ENCODE results near the gene EIF4EBP2. TPM values are rescaled to one million over a fixed set of nuclear protein-coding genes. Genes with fewer than 3 reads are reported as not detected.
A peak's percentile ranks its signal among the peaks of the same experiment; 100 is the strongest.

EIF4EBP2 gene
- polyA plus RNA-seq, 1 donor from 2014 or later = 39.6 TPM

DNA sequence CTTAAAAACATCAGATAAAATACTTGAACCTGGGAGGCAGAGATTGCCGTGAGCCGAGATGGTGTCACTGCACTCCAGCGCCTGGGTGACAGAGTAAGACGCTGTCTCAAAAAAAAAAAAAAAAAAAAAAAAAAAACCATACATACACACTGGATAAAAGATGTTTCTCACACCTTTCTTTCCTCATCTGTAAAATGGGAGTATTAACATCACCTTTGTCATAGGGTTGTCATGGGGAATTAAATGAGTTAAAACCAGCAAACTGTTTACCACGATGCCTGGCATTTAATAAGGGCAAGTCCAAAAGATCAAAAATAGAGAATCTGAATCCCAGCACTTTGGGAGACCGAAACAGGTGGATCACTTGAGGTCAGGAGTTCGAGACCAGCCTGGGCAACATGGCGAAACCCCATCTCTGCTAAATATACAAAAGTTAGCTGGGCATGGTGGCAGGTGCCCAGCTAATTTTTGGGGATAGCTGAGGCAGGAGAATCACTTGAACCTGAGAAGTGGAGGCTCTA, 34.4 kb upstream of the EIF4EBP2 start:
- H3K36me3 Mint-ChIP-seq = peaks cover 3% of the 10 kb centered on the region
- no peak overlapping the region for H3K27ac Mint-ChIP-seq
- H3K4me3 Mint-ChIP-seq = no peak overlapping the region
- H3K4me1 Mint-ChIP-seq = peaks cover 0 to 2% (median 2%) of the 10 kb centered on the region in 3 donors
- peaks cover 2% of the 10 kb centered on the region for H3K27me3 Mint-ChIP-seq
- H3K9me3 Mint-ChIP-seq = no peaks in the 10 kb centered on the region

DNA sequence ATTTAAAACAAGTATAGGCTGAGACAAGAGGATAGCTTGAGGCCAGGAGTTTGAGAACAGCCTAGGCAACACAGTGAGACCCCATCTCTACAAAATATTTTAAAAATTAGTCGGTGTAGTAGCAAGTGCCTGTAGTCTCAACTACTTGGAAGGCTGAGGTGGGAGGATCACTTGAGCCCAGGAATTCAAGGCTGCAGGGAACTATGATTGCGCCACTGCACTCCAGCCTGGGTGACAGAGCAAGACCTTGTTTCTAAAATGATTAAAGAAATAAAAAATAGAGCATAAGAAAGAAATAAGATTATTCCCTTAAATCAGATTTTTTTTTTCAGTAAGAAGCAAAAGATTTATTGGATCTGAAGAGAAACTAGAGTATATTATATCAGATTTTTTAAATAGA, 33.2 kb upstream of the EIF4EBP2 start:
- Mint-ChIP-seq H3K27me3 (no peaks in the 10 kb centered on the region), H3K4me3 (no peak overlapping the region)

GRCh38 chr10:70371846-70372245, 32.1 kb upstream of the EIF4EBP2 start:
- H3K9me3 Mint-ChIP-seq = no peaks in the 10 kb centered on the region
- H3K27me3 Mint-ChIP-seq = no peaks in the 10 kb centered on the region
- H3K27ac Mint-ChIP-seq = peak overlapping the region in 1 of 3 donors; percentile 50
- H3K4me1 Mint-ChIP-seq = peaks cover 0 to 2% (median 0%) of the 10 kb centered on the region in 3 donors
- H3K4me3 Mint-ChIP-seq = no peak overlapping the region
- H3K36me3 Mint-ChIP-seq = no peaks in the 10 kb centered on the region

More for the DNA sequence above, 33.2 kb upstream of the EIF4EBP2 start:
- Mint-ChIP-seq H3K36me3 (no peaks in the 10 kb centered on the region), H3K9me3 (no peaks in the 10 kb centered on the region), H3K27ac (no peak overlapping the region), H3K4me1 (no peaks in the 10 kb centered on the region)

DNA sequence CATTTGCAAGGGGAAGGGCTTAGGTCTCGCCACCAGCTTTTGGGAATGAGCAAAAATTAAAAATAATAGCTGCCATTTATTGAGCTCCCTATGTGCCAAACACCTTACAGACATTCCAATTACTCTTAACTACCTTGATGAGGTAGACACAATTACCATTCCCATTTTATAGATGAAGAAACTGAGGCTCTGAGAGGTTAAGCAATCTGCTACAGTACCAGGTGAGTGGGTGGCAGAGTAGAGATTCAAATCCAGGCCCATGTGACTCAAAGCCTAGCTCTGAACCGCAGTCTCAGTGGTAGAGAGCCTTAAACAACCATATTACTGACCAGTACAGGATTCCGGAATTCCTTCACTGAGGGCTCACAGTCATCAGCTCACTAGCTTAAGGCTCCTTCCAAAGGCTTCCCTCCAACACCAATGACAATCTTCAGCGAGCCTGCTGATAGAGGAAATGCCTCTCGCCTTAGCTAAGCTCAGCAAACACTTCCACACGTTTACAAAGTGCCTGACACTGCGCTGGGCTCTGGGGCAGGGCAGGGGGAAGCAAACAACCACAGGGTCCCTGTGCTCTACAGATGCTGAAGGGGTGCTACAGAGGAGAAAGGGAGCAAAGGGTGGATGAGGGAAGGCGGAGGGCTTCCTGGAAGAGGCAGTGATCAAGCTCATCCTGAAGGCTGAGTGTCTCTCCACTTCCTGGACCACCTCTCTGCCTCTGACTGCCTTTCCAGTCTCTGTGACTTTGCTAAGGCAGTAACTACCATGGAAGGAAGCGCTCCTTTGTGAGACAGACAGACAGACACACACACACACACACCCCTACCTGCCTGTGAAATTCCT, 28.9 kb upstream of the EIF4EBP2 start:
- peaks cover 2% of the 10 kb centered on the region for H3K27me3 Mint-ChIP-seq
- no peaks in the 10 kb centered on the region for H3K36me3 Mint-ChIP-seq
- H3K9me3 Mint-ChIP-seq = peaks cover 0 to 6% (median 4%) of the 10 kb centered on the region in 3 donors
- peaks cover 0 to 2% (median 0%) of the 10 kb centered on the region in 3 donors for H3K4me1 Mint-ChIP-seq
- peak overlapping the region in 1 of 4 donors; percentile 26 for H3K4me3 Mint-ChIP-seq
- no peak overlapping the region for H3K27ac Mint-ChIP-seq

DNA sequence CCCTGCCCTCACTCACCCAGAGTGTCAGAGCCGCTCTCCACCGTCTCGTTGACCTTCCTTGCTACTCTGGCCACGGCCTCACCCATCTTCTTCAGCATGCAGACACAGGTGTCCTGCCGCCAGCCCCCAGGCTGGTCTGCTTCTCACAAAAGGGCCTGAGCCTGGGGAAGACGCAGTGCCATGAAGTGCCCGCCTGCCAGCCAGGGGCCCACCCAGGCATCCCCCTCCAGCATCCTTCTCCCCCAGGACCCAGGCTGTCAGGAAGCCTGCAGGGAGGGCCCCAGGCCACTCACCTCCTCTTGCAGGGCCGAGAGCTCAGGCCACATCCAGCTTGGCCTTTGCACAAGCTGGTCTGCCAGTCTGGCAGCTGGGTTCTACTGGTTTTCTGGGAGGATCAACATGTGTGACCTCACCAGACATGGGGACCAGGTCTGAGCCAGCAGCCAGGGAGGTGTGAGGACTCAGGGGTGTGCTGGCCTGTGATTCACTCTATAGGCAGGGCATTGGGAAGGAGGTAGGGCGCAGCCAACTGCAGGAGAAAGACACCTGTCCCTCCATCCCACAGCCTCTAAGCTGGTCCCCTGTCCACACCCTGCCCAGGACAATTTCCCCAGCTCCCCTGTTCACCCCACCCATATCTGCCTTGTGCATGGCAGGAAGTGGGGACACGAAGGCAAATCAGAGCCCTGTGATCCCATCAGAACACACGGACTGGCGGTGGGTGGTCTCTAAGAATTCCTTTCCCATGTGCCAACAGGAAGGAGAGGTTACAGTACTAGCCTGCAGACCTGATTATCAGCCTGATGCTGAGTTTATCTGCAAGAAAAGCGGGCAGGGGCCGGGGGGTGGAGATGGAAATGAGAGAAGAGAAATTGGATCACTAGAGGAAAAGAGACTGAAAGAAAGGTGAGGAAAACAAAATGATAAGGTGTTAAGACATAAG, 27.2 kb upstream of the EIF4EBP2 start:
- no peak overlapping the region for H3K27ac Mint-ChIP-seq
- H3K36me3 Mint-ChIP-seq = no peaks in the 10 kb centered on the region
- H3K4me3 Mint-ChIP-seq = no peak overlapping the region
- peaks cover 2% of the 10 kb centered on the region for H3K27me3 Mint-ChIP-seq
- peaks cover 0 to 4% (median 2%) of the 10 kb centered on the region in 3 donors for H3K4me1 Mint-ChIP-seq
- peaks cover 0 to 6% (median 4%) of the 10 kb centered on the region in 3 donors for H3K9me3 Mint-ChIP-seq

DNA sequence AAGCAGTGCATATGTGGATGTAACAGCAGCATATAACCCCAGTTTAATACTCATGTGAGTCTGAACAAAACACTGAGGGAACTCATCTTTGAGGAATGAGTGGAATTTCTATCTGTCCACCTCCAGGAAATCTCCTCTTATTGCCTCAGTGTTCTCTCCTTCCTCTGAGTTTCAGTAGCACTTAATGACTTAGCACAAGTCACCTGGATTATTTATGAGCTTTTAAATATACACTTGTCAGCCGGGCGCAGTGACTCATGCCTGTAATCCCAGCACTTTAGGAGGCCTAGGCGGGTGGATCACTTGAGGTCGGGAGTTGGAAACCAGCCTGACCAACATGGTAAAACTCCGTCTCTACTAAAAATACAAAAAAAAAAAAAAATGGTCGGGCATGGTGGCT, 25.8 kb upstream of the EIF4EBP2 start:
- H3K27ac Mint-ChIP-seq = peak overlapping the region in 1 of 3 donors; percentile 17
- no peak overlapping the region for H3K4me3 Mint-ChIP-seq
- peaks cover 0 to 4% (median 2%) of the 10 kb centered on the region in 3 donors for H3K4me1 Mint-ChIP-seq
- H3K36me3 Mint-ChIP-seq = no peaks in the 10 kb centered on the region
- peaks cover 0 to 6% (median 4%) of the 10 kb centered on the region in 3 donors for H3K9me3 Mint-ChIP-seq
- peaks cover 2% of the 10 kb centered on the region for H3K27me3 Mint-ChIP-seq

- peak overlapping the region in 2 of 4 donors; percentile 38 to 41 for H3K4me3 Mint-ChIP-seq
Measured at GRCh38 chr10:70379581-70380176, 24.3 kb upstream of the EIF4EBP2 start.

DNA sequence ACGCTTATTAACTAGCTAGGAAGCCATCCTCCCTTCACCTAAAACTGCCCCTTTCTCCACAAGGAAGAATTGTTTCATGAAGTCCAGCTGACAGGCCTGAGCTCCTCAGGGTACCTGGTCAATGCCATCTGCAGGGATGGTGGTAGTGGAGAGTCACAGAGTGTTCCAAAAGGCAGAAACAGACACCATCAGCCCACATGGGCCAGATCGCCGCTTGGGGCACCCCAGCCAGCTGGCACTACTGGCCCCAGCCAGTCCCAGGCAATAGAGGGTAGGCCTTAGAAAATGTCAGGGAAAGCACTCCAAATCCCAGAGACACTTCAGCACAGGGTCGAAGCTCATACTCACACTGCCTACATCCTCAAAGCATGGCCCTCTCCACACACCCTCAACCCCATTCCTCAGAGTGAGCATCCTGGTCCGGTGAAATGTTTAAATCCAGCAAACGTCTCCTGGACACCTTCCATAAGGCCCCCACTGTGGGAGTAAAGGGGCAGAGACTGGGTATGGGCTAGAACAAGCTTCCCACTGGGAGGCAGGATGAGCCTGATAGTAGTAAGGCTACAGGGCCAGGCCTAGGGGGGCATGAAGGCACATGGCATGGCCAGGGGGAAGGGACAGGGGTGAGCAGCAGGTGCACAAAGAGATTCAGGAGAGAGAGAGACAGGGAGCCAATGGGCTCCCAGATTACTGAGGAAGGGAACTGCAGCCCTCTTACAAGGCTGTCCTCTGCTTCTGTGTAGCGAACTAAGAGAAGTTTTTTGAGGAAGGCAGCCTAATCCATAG, 23.4 kb upstream of the EIF4EBP2 start:
- Mint-ChIP-seq H3K36me3 (no peaks in the 10 kb centered on the region), H3K27ac (no peak overlapping the region), H3K9me3 (peaks cover 0 to 6% (median 4%) of the 10 kb centered on the region in 3 donors), H3K4me1 (peaks cover 0 to 4% (median 2%) of the 10 kb centered on the region in 3 donors), H3K27me3 (peaks cover 2% of the 10 kb centered on the region), H3K4me3 (peak overlapping the region in 3 of 4 donors; percentile 87 to 96 (median 88))

More at GRCh38 chr10:70379581-70380176, 24.3 kb upstream of the EIF4EBP2 start:
- peaks cover 0 to 4% (median 2%) of the 10 kb centered on the region in 3 donors for H3K4me1 Mint-ChIP-seq
- H3K27me3 Mint-ChIP-seq = peaks cover 2% of the 10 kb centered on the region
- H3K36me3 Mint-ChIP-seq = no peaks in the 10 kb centered on the region
- H3K27ac Mint-ChIP-seq = peak overlapping the region in 1 of 3 donors; percentile 39
- H3K9me3 Mint-ChIP-seq = peaks cover 0 to 6% (median 4%) of the 10 kb centered on the region in 3 donors

DNA sequence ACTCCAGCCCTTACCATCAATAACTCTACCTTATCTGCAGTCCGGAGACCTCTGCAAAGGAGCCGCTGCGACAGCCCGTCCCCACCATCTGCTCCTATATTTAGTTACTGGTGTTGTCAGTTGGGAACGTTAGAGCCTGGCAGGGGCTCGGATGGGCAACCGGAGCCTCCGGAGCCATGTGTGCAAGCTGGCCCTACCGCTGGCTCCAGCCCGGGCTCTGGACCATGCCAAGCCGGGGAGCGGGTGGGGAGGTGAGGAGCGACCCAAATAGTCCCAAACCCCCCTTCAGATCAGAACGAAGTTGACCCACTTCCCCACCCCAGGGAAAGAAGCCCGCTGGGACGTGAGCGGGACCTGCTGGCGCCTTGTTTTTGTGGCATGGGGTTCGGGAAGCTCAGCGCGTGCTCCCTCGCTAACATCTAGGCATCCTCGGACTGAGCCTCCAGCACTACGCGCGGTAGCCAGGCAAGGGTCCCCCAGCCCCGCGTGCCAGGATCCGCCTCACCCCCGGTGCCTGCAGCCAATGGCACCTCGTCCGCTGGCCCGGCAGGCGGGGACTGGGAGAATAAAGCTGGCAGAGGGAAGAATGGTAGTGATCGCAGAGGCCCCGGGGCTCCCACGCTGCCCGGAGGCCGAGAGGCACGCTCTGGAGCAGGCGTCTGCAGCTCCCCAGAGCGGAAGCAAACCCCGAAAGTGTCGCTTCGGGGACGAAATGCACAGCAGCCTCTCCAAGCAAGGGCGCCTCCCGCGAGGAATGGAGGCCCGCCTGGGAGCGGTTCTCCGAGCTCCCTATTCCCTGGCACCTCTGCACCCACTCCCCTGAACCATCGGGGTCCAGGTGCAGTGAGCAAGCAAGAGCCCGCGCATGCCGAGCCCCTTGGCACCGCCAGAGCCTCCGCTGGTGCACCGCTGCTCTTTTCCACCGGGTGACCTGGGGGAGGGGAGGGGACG, 22.2 kb upstream of the EIF4EBP2 start:
- Mint-ChIP-seq H3K4me1 (peaks cover 0 to 2% (median 2%) of the 10 kb centered on the region in 3 donors), H3K9me3 (peaks cover 0 to 6% (median 4%) of the 10 kb centered on the region in 3 donors), H3K27ac (no peak overlapping the region), H3K27me3 (peaks cover 2% of the 10 kb centered on the region), H3K36me3 (no peaks in the 10 kb centered on the region), H3K4me3 (peak overlapping the region; percentile 87 to 96 (median 91))

GRCh38 chr10:70391654-70392053, 12.3 kb upstream of the EIF4EBP2 start:
- Mint-ChIP-seq H3K4me1 (peaks cover 0 to 5% (median 3%) of the 10 kb centered on the region in 3 donors), H3K36me3 (no peaks in the 10 kb centered on the region), H3K4me3 (no peak overlapping the region), H3K27ac (no peak overlapping the region), H3K9me3 (no peaks in the 10 kb centered on the region), H3K27me3 (peaks cover 6% of the 10 kb centered on the region)

GRCh38 chr10:70396140-70396539, 7.8 kb upstream of the EIF4EBP2 start:
- Mint-ChIP-seq H3K9me3 (no peaks in the 10 kb centered on the region), H3K36me3 (no peaks in the 10 kb centered on the region), H3K4me1 (no peaks in the 10 kb centered on the region), H3K4me3 (peak overlapping the region in 1 of 4 donors; percentile 38), H3K27me3 (peaks cover 5% of the 10 kb centered on the region), H3K27ac (no peak overlapping the region)

GRCh38 chr10:70399177-70399576, 4.8 kb upstream of the EIF4EBP2 start:
- Mint-ChIP-seq H3K4me1 (peaks cover 3 to 11% (median 4%) of the 10 kb centered on the region in 3 donors), H3K4me3 (no peak overlapping the region), H3K27ac (no peak overlapping the region), H3K9me3 (no peaks in the 10 kb centered on the region), H3K27me3 (peaks cover 2% of the 10 kb centered on the region), H3K36me3 (no peaks in the 10 kb centered on the region)

All from IgD-negative memory B cell (primary cell).